Brain microvascular endothelial cell (primary cell): Measurements from ENCODE around the gene ERBB4.

Source experiments
- DNase-seq: peaks from one replicate; pipeline ENCODE4 v3.0.0-alpha.2; 2020
- H3K27ac ChIP-seq: fragments of 250-450 bp; sonication (Bioruptor Pico); 2 replicates; pipeline ENCODE4 v1.5.1; 2020; ENCODE audit warnings: mild to moderate bottlenecking, moderate library complexity
- H3K27me3 ChIP-seq: fragments of 250-450 bp; sonication (Bioruptor Pico); replicated peaks from 2 replicates; pipeline ENCODE4 v1.5.1; 2020; ENCODE audit warnings: mild to moderate bottlenecking
- H3K36me3 ChIP-seq: fragments of 250-450 bp; sonication (Bioruptor Pico); replicated peaks from 2 replicates; pipeline ENCODE4 v1.5.1; 2020; ENCODE audit warnings: mild to moderate bottlenecking
- H3K4me3 ChIP-seq: 2 replicates; pipeline ENCODE4 v1.5.1; 2011; ENCODE audit warnings: low read depth, mild to moderate bottlenecking, control low read depth, low read length, moderate library complexity
- CTCF ChIP-seq: IDR thresholded peaks from 2 replicates; pipeline ENCODE4 v1.5.1; 2011; ENCODE audit warnings: low read depth, mild to moderate bottlenecking, moderate library complexity, low read length, control low read depth, inconsistent platforms; ENCODE audit errors: missing control alignments
- in situ Hi-C: cut with HindIII; loops from 2 replicates; pipeline ENCODE4 v1.10.0; 2017; ENCODE audit warnings: low sequenced_read_pairs, low pct_ligation_motif_present

ERBB4 gene

DNA sequence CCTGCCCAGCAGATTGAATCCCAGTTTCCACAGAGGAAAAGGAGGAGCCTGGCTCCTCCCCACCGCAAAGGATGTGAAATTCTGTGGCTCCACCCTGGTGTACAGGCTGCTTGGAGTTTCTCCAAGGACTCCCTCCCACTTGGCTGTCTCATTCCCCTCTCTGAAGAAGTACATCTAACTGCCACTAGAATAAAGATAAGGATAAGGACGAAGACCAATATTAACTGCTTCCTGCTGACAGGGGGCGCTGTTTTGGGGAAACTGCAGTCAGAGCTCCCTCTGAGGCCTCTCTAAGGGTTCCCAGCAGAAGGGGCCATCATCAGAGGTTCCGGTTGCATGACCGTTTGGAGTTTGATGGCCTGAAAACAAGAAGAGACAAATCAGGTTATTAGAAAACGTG, 1191.3 kb downstream of the ERBB4 start:
- no peak for TF ChIP-seq CTCF
- Histone ChIP-seq H3K4me3 (no peak overlapping the region), H3K27ac (no peak overlapping the region)

DNA sequence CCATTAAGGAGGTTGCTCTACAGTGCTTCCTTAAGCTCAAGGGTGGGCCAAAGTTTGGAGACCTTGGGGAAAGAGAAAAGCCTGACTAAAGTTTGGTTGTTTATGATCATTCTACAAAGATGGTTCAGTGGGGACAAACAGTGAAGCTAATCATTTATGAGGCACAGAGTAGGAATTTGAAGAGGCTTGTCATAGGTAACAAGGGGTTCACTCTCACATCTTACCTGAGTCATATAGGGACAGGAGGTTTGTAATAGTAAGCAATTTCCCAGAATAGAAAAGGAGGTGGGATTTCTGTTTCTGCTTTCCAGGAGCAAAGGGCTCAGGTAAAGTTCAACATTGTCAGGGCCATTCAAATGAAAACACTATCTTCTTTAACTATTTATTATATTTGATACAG, 1194.3 kb downstream of the ERBB4 start:
- Histone ChIP-seq H3K27me3 (no peaks in the 10 kb centered on the region), H3K36me3 (no peaks in the 10 kb centered on the region), H3K4me3 (no peak overlapping the region), H3K27ac (no peak overlapping the region)
- in situ Hi-C loops, result no loop called here
- no peak for TF ChIP-seq CTCF
- DNase-seq, result no peak

More for the DNA sequence above, 1191.3 kb downstream of the ERBB4 start:
- in situ Hi-C loops, result no loop called here
- Histone ChIP-seq H3K27me3 (no peaks in the 10 kb centered on the region), H3K36me3 (no peaks in the 10 kb centered on the region)
- no peak for DNase-seq

DNA sequence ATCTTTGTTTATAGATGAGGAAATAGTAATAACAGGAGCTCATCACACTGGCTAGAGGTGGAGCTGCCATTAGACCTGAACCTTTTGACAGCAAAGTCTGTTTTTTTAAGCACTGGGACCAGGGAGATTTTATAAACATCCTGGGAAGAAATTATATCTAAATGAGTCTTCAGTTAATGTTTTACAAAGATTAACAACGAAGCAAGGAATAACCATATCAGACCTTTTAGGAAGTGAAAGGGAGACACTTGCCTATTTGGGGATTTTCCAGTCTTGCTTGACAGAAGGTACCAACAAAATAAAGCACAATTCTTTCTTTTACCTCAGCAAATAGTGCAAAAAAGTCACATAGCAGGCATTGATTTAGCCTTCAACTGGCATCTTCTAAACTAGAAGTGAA, 1205.2 kb downstream of the ERBB4 start:
- Histone ChIP-seq H3K27ac (no peak overlapping the region), H3K4me3 (no peak overlapping the region), H3K36me3 (no peaks in the 10 kb centered on the region), H3K27me3 (no peaks in the 10 kb centered on the region)
- no peak for DNase-seq
- in situ Hi-C loops, result no loop called here
- TF ChIP-seq CTCF, result no peak

DNA sequence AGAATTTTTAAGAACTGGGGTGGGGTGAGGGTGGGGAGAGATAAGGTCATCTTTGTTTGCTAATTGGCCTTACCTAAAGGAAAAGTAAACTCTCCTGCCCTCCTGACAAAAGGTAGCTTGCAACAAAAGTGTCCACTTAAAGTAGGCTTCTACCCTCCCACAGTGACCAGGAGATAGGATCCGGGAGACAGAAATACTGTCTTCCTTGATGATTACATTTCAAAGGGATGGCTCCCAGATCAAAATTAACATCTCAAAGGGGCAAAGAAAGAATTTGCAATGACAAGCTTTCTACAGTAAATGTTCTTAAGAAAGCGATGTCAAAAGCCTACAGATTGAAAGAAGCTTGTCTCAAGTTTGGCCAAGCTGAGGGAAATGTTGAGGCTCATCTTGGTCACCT, 1206.9 kb downstream of the ERBB4 start:
- no peaks in the 10 kb centered on the region for H3K27me3 ChIP-seq
- no peaks in the 10 kb centered on the region for H3K36me3 ChIP-seq
- TF ChIP-seq CTCF, result no peak
- no peak overlapping the region for H3K4me3 ChIP-seq
- DNase-seq, result no peak
- H3K27ac ChIP-seq, result no peak overlapping the region
- in situ Hi-C loops, result no loop called here

- no peak for TF ChIP-seq CTCF
- DNase-seq, result no peak
- Histone ChIP-seq H3K36me3 (no peaks in the 10 kb centered on the region), H3K27ac (no peak overlapping the region), H3K27me3 (no peaks in the 10 kb centered on the region), H3K4me3 (no peak overlapping the region)
- in situ Hi-C loops, result no loop called here
These were observed 1208.7 kb downstream of the ERBB4 start for GRCh38 chr2:211329882-211330281.

DNA sequence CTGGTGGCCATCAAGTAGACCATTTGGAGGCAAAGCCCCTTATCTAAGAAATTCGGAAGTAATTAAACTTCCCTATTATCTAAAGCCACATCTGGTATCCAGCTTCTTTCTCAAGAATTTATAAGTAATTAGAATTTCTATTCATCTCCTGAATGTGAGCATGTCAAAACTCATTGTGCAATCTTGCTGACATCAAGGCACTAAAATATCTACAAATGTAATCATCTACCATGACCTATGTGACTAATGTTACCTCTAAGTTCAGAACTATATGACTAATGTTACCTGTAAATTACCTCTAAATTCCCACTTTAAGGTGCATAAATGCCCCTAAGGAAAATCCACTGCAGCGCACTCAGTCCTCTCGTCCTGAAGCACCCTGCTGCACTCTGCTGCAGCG, 1209.2 kb downstream of the ERBB4 start:
- in situ Hi-C loops, result no loop called here
- H3K4me3 ChIP-seq, result no peak overlapping the region

More for the DNA sequence above, 1209.2 kb downstream of the ERBB4 start:
- no peak for DNase-seq
- Histone ChIP-seq H3K27ac (no peak overlapping the region), H3K27me3 (no peaks in the 10 kb centered on the region), H3K36me3 (no peaks in the 10 kb centered on the region)
- TF ChIP-seq CTCF, result no peak
